Cerebellar nuclear complex (tissue), 1 donor: ENCODE measurements around the gene TEDC2.
"Not testable (repeated sequence)": the region's sequence is repeated elsewhere in the genome, so short reads cannot be mapped to it uniquely, and the experiment has no call there.

Experiments
- DNase-seq, 2 experiments: peaks; one replicate each; lab custom pipeline; 2025; lab: John Stamatoyannopoulos, UW

The TEDC2 gene

GRCh38 chr16:2459647-2460390 is at the start of gene TEDC2:
TEDC2 (plus strand) TSS chr16:2460109; CDS start chr16:2460145, 36 bp downstream.
- peak; percentile 88 to 89 for DNase-seq

- DNase-seq: no peak
These were observed 44.8 kb upstream of the TEDC2 start for GRCh38 chr16:2415085-2415484.

- DNase-seq: no peak
These were observed 39.9 kb upstream of the TEDC2 start for GRCh38 chr16:2420035-2420434.

GRCh38 chr16:2422123-2422867 is 37.6 kb upstream of the TEDC2 start:
- no peak for DNase-seq

- DNase-seq: no peak
These were observed 35.6 kb upstream of the TEDC2 start for GRCh38 chr16:2424061-2425007.

GRCh38 chr16:2425008-2425518 is 34.8 kb upstream of the TEDC2 start:
- DNase-seq: no peak

- DNase-seq: no peak
These were observed 34.0 kb upstream of the TEDC2 start for GRCh38 chr16:2425825-2426430.

- DNase-seq: no peak
These were observed 33.0 kb upstream of the TEDC2 start for GRCh38 chr16:2426941-2427361.

GRCh38 chr16:2427526-2427925 is 32.4 kb upstream of the TEDC2 start:
- no peak for DNase-seq

- DNase-seq: no peak
These were observed 31.7 kb upstream of the TEDC2 start for GRCh38 chr16:2428051-2428783.

GRCh38 chr16:2428784-2429033 is 31.2 kb upstream of the TEDC2 start:
- DNase-seq: no peak

GRCh38 chr16:2429034-2429770 is 30.7 kb upstream of the TEDC2 start, which contains the start of gene CCNF:
CCNF (plus strand) TSS chr16:2429447; CDS start chr16:2429482, 35 bp downstream.
- DNase-seq: peak; percentile 77 to 88

GRCh38 chr16:2429771-2430663 is 29.9 kb upstream of the TEDC2 start:
- DNase-seq: no peak

GRCh38 chr16:2432286-2432685 is 27.6 kb upstream of the TEDC2 start:
- DNase-seq: no peak

GRCh38 chr16:2432801-2433505 is 27.0 kb upstream of the TEDC2 start:
- no peak for DNase-seq

- DNase-seq: not testable (repeated sequence)
These were observed 24.7 kb upstream of the TEDC2 start for GRCh38 chr16:2435236-2435635.

GRCh38 chr16:2436110-2436509 is 23.8 kb upstream of the TEDC2 start:
- no peak for DNase-seq

- DNase-seq: no peak
These were observed 22.7 kb upstream of the TEDC2 start for GRCh38 chr16:2437032-2437790.
